Measurements from ENCODE around the gene LIG4. TPM values are rescaled to one million over a fixed set of nuclear protein-coding genes. Genes with fewer than 3 reads are reported as not detected.

Gene LIG4
- polyA plus RNA-seq, 1 of the 3 experiments (the other 2 are of a cell fraction) = 3.3 TPM

- DNase-seq = no peak
These were observed 49.3 kb downstream of the LIG4 start for GRCh38 chr13:108166078-108166477.

More at GRCh38 chr13:108166078-108166477, 49.3 kb downstream of the LIG4 start:
- ChIA-PET POLR2A (no interaction called here), CTCF (interaction anchor here (1.6 to 7.4 kb wide), 3 partner anchors 11 to 961 kb away, joined by 3 to 48 read pairs (median 6); no protein-coding TSS in a partner anchor)
- TF ChIP-seq NRF1 (IDR thresholded peaks at IDR 0.05; ENCODE audit: low read depth, low read length) (no peak), EP300 (IDR thresholded peaks at IDR 0.05; ENCODE audit: borderline replicate concordance in 1 of 2, low read depth in 1 of 2, low read length in 1 of 2) (no peak), POLR2AphosphoS5 (IDR thresholded peaks at IDR 0.05; ENCODE audit: low read depth, low read length) (no peak), CHD2 (IDR thresholded peaks at IDR 0.05; ENCODE audit: low read length, partially characterized antibody) (no peak), FOXJ3 (CRISPR knock-in tag; IDR thresholded peaks at IDR 0.05) (no peak), RXRA (IDR thresholded peaks at IDR 0.05; ENCODE audit: borderline replicate concordance, low read depth) (no peak)
- TF ChIP-seq, protein P1, sequence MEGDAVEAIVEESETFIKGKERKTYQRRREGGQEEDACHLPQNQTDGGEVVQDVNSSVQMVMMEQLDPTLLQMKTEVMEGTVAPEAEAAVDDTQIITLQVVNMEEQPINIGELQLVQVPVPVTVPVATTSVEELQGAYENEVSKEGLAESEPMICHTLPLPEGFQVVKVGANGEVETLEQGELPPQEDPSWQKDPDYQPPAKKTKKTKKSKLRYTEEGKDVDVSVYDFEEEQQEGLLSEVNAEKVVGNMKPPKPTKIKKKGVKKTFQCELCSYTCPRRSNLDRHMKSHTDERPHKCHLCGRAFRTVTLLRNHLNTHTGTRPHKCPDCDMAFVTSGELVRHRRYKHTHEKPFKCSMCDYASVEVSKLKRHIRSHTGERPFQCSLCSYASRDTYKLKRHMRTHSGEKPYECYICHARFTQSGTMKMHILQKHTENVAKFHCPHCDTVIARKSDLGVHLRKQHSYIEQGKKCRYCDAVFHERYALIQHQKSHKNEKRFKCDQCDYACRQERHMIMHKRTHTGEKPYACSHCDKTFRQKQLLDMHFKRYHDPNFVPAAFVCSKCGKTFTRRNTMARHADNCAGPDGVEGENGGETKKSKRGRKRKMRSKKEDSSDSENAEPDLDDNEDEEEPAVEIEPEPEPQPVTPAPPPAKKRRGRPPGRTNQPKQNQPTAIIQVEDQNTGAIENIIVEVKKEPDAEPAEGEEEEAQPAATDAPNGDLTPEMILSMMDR (IDR thresholded peaks at IDR 0.05) = no peak
- TF ChIP-seq, protein P2, sequence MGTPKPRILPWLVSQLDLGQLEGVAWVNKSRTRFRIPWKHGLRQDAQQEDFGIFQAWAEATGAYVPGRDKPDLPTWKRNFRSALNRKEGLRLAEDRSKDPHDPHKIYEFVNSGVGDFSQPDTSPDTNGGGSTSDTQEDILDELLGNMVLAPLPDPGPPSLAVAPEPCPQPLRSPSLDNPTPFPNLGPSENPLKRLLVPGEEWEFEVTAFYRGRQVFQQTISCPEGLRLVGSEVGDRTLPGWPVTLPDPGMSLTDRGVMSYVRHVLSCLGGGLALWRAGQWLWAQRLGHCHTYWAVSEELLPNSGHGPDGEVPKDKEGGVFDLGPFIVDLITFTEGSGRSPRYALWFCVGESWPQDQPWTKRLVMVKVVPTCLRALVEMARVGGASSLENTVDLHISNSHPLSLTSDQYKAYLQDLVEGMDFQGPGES (IDR thresholded peaks at IDR 0.05; ENCODE audit: low read depth, low read length) = no peak
- TF ChIP-seq, protein P3, sequence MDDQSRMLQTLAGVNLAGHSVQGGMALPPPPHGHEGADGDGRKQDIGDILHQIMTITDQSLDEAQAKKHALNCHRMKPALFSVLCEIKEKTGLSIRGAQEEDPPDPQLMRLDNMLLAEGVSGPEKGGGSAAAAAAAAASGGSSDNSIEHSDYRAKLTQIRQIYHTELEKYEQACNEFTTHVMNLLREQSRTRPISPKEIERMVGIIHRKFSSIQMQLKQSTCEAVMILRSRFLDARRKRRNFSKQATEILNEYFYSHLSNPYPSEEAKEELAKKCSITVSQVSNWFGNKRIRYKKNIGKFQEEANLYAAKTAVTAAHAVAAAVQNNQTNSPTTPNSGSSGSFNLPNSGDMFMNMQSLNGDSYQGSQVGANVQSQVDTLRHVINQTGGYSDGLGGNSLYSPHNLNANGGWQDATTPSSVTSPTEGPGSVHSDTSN (IDR thresholded peaks at IDR 0.05) = no peak
- TF ChIP-seq, protein P4, sequence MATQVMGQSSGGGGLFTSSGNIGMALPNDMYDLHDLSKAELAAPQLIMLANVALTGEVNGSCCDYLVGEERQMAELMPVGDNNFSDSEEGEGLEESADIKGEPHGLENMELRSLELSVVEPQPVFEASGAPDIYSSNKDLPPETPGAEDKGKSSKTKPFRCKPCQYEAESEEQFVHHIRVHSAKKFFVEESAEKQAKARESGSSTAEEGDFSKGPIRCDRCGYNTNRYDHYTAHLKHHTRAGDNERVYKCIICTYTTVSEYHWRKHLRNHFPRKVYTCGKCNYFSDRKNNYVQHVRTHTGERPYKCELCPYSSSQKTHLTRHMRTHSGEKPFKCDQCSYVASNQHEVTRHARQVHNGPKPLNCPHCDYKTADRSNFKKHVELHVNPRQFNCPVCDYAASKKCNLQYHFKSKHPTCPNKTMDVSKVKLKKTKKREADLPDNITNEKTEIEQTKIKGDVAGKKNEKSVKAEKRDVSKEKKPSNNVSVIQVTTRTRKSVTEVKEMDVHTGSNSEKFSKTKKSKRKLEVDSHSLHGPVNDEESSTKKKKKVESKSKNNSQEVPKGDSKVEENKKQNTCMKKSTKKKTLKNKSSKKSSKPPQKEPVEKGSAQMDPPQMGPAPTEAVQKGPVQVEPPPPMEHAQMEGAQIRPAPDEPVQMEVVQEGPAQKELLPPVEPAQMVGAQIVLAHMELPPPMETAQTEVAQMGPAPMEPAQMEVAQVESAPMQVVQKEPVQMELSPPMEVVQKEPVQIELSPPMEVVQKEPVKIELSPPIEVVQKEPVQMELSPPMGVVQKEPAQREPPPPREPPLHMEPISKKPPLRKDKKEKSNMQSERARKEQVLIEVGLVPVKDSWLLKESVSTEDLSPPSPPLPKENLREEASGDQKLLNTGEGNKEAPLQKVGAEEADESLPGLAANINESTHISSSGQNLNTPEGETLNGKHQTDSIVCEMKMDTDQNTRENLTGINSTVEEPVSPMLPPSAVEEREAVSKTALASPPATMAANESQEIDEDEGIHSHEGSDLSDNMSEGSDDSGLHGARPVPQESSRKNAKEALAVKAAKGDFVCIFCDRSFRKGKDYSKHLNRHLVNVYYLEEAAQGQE (IDR thresholded peaks at IDR 0.05; ENCODE audit: low read depth, low read length) = no peak
- Histone ChIP-seq H4K20me1 (ENCODE audit: insufficient read depth) (no peaks in the 10 kb centered on the region), H3K79me2 (ENCODE audit: insufficient read depth) (no peaks in the 10 kb centered on the region), H3K4me3 (ENCODE audit: low read depth in 2 of 2, low read length in 1 of 2) (no peak overlapping the region), H3K9me3 (no peaks in the 10 kb centered on the region), H3F3A (replicated peaks; ENCODE audit: insufficient read depth) (no peaks in the 10 kb centered on the region), H3K9ac (no peak overlapping the region), H3K9me2 (no peaks in the 10 kb centered on the region), H3K36me3 (replicated peaks in 1 of 2; ENCODE audit: control insufficient read depth in 1 of 2, insufficient read depth in 2 of 2, low read length in 1 of 2) (no peaks in the 10 kb centered on the region), H3K4me2 (no peak overlapping the region), H3K27ac (ENCODE audit: low read depth in 2 of 2, low read length in 1 of 2) (no peak overlapping the region), H2AFZ (ENCODE audit: low read depth) (no peak overlapping the region), H3K4me1 (ENCODE audit: control insufficient read depth in 1 of 2, insufficient read depth in 2 of 2, low read depth in 1 of 2, low read length in 1 of 2) (no peaks in the 10 kb centered on the region), H3K27me3 (ENCODE audit: insufficient read depth) (no peaks in the 10 kb centered on the region)
- 22% methylated on average over 3 of the region's 3 CpGs for WGBS (ENCODE audit: low lambda C conversion rate)
